Measurements from ENCODE around the gene IQSEC1.

- no peak for TF ChIP-seq CTCF (conservative IDR thresholded peaks at IDR 0.05 in 1 of 2, IDR thresholded peaks at IDR 0.05 in 1 of 2; ENCODE audit: low read depth in 1 of 2, low read length in 2 of 2)
- TF ChIP-seq EZH2 (IDR thresholded peaks at IDR 0.05; ENCODE audit: low read length, missing control alignments), result no peak
Measured at GRCh38 chr3:13013151-13013561, 60.1 kb downstream of the IQSEC1 start.
